ENCODE results near the gene SHC4.

DNA sequence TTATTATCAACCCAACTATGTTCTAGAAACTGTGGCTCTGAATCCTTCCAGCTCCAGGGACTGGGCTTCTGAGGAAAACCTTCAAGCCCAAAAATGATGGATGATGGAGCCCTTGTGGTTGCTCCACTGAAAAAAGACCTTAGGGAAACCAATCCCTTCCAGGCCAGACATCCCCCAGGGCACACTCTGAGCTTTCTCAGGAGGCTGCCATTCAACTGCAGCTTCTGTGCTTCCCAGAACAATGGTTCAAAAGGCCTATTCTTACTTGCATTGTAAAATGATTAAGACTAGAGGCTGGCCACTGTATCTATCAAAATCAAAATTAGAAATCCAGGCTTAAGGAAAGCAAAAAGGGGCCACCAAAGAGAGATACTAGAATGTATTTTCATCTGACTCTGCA lies 58.5 kb downstream of the SHC4 start:
- TF ChIP-seq EZH2 (IDR thresholded peaks at IDR 0.05; ENCODE audit: low read length) = no peak
- TF ChIP-seq, protein P1, sequence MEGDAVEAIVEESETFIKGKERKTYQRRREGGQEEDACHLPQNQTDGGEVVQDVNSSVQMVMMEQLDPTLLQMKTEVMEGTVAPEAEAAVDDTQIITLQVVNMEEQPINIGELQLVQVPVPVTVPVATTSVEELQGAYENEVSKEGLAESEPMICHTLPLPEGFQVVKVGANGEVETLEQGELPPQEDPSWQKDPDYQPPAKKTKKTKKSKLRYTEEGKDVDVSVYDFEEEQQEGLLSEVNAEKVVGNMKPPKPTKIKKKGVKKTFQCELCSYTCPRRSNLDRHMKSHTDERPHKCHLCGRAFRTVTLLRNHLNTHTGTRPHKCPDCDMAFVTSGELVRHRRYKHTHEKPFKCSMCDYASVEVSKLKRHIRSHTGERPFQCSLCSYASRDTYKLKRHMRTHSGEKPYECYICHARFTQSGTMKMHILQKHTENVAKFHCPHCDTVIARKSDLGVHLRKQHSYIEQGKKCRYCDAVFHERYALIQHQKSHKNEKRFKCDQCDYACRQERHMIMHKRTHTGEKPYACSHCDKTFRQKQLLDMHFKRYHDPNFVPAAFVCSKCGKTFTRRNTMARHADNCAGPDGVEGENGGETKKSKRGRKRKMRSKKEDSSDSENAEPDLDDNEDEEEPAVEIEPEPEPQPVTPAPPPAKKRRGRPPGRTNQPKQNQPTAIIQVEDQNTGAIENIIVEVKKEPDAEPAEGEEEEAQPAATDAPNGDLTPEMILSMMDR (optimal IDR thresholded peaks at IDR 0.05 in 1 of 3, IDR thresholded peaks at IDR 0.05 in 1 of 3, conservative IDR thresholded peaks at IDR 0.05 in 1 of 3; ENCODE audit: extremely low read depth in 1 of 3, insufficient read depth in 2 of 3, low read length in 3 of 3) = no peak
